CD14-positive monocyte (primary cell): ENCODE data around the gene KIF25. TPM values are rescaled to one million over a fixed set of nuclear protein-coding genes. Genes with fewer than 3 reads are reported as not detected.

Experiments
- DNase-seq, 3 donors: peaks; one replicate each; pipeline ENCODE4 v3.0.0-alpha.2; 2011 to 2022
- H2AFZ ChIP-seq: 2 replicates; pipeline ENCODE4 v1.6.0; 2012; ENCODE audit warnings: mild to moderate bottlenecking, low read depth, low read length, inconsistent platforms; ENCODE audit not compliant: insufficient read depth, poor library complexity, severe bottlenecking
- H3K27ac ChIP-seq, 2 donors: 1 replicate in 1 of 2; 2 replicates in 1 of 2; pipeline ENCODE4 v1.5.1; 2012 to 2013; ENCODE audit warnings: low read length in 2 of 2, control low read depth in 1 of 2, inconsistent platforms in 1 of 2, low read depth in 1 of 2, mild to moderate bottlenecking in 1 of 2
- H3K27me3 ChIP-seq, 2 donors: one replicate each; pipeline versions ENCODE4 v1.6.0 to v1.6.1; 2011 to 2013; ENCODE audit warnings: low read length in 2 of 2; ENCODE audit not compliant: control insufficient read depth in 2 of 2, insufficient read depth in 2 of 2
- H3K36me3 ChIP-seq, 2 donors: replicated peaks in 1 of 2; 1 replicate in 1 of 2; 2 replicates in 1 of 2; pipeline versions ENCODE4 v1.5.1 to v1.6.1; 2012 to 2013; ENCODE audit warnings: low read length in 2 of 2, control low read depth in 1 of 2, inconsistent platforms in 1 of 2, mild to moderate bottlenecking in 1 of 2; ENCODE audit not compliant: insufficient read depth in 2 of 2, control insufficient read depth in 1 of 2
- H3K4me1 ChIP-seq, 2 donors: 1 replicate in 1 of 2; 2 replicates in 1 of 2; pipeline versions ENCODE4 v1.5.1 to v1.6.1; 2012 to 2013; ENCODE audit warnings: low read length in 2 of 2, control low read depth in 1 of 2, inconsistent platforms in 1 of 2, mild to moderate bottlenecking in 1 of 2, moderate library complexity in 1 of 2; ENCODE audit not compliant: insufficient read depth in 2 of 2, control insufficient read depth in 1 of 2
- H3K4me2 ChIP-seq: replicated peaks from 2 replicates; pipeline ENCODE3; 2012; ENCODE audit warnings: low read length, moderate library complexity, mild to moderate bottlenecking; ENCODE audit not compliant: poor library complexity, severe bottlenecking; ENCODE audit errors: extremely low read depth
- H3K4me3 ChIP-seq, 3 experiments: fragments of 200-600 bp in 1 of 3; sonication (generic) in 1 of 3; replicated peaks in 1 of 3; 1 replicate in 2 of 3; 2 replicates in 1 of 3; pipeline ENCODE4 v1.5.1; 2011 to 2013; ENCODE audit warnings: low read length in 3 of 3, mild to moderate bottlenecking in 3 of 3, control low read depth in 2 of 3, low read depth in 2 of 3, inconsistent platforms in 1 of 3, moderate library complexity in 1 of 3
- H3K79me2 ChIP-seq: 2 replicates; pipeline ENCODE4 v1.6.0; 2012; ENCODE audit warnings: mild to moderate bottlenecking, control low read depth, inconsistent platforms, low read length, moderate library complexity; ENCODE audit not compliant: insufficient read depth
- H3K9ac ChIP-seq: 2 replicates; pipeline ENCODE4 v1.6.0; 2017; ENCODE audit warnings: low read length, mild to moderate bottlenecking; ENCODE audit not compliant: insufficient read depth, poor library complexity, severe bottlenecking
- H3K9me3 ChIP-seq, 2 donors: replicated peaks in 1 of 2; 1 replicate in 1 of 2; 2 replicates in 1 of 2; pipeline versions ENCODE4 v1.5.1 to v1.6.1; 2012 to 2013; ENCODE audit warnings: low read length in 2 of 2, control low read depth in 1 of 2; ENCODE audit not compliant: control insufficient read depth in 1 of 2, insufficient read depth in 1 of 2
- H4K20me1 ChIP-seq: 2 replicates; pipeline ENCODE4 v1.6.0; 2012; ENCODE audit warnings: mild to moderate bottlenecking, low read length, control low read depth, moderate library complexity; ENCODE audit not compliant: insufficient read depth
- H3K27ac Mint-ChIP-seq, 7 donors: one replicate each; pipeline ENCODE4 v1.8.0; 2020; ENCODE audit warnings: mild to moderate bottlenecking in 7 of 7, mixed read lengths in 7 of 7, moderate library complexity in 6 of 7, inconsistent platforms in 2 of 7
- H3K27me3 Mint-ChIP-seq, 3 donors: one replicate each; pipeline ENCODE4 v1.8.0; 2021 to 2022; ENCODE audit warnings: low read depth in 3 of 3, mild to moderate bottlenecking in 3 of 3, mixed read lengths in 3 of 3, moderate library complexity in 3 of 3, inconsistent platforms in 1 of 3
- H3K36me3 Mint-ChIP-seq, 2 donors: one replicate each; pipeline ENCODE4 v1.8.0; 2020; ENCODE audit warnings: mixed read lengths in 2 of 2, inconsistent platforms in 1 of 2, mild to moderate bottlenecking in 1 of 2
- H3K4me1 Mint-ChIP-seq: one replicate; pipeline ENCODE4 v1.8.0; 2020; ENCODE audit warnings: mild to moderate bottlenecking, mixed read lengths
- H3K4me3 Mint-ChIP-seq, 2 donors: one replicate each; pipeline ENCODE4 v1.8.0; 2020; ENCODE audit warnings: mild to moderate bottlenecking in 2 of 2, mixed read lengths in 2 of 2, moderate library complexity in 1 of 2
- H3K9me3 Mint-ChIP-seq, 7 donors: one replicate each; pipeline ENCODE4 v1.8.0; 2020 to 2022; ENCODE audit warnings: mixed read lengths in 7 of 7, mild to moderate bottlenecking in 6 of 7, moderate library complexity in 6 of 7, inconsistent platforms in 2 of 7
- CTCF ChIP-seq: fragments of 200-600 bp; IDR thresholded peaks from one replicate; pipeline ENCODE4 v1.8.0; 2022; ENCODE audit warnings: antibody characterized with exemption, mild to moderate bottlenecking
- WGBS: methylation state at CpG from one replicate; pipeline ENCODE4 v1.1.5; 2013; ENCODE audit warnings: missing lambda C conversion rate; ENCODE audit not compliant: insufficient coverage; 5-methylcytosine and 5-hydroxymethylcytosine counted together
- intact Hi-C, 2 donors: fragments of 100-400 bp; cut with micrococcal nuclease; formaldehyde crosslinking; loops; one replicate each; pipeline versions ENCODE4 v1.15.0 to v1.15.1; 2023
- polyA plus RNA-seq, 3 donors: library from polyadenylated mRNA; depleted of rRNA in 1 of 3; unstranded in 2 of 3; stranded (reverse) in 1 of 3; fragments of 300-500 nt in 2 of 3; fragments of >200 nt in 1 of 3; fragmentation: Illumina TruSeq in 2 of 3; gene quantifications; 1 replicate in 2 of 3; 2 replicates in 1 of 3; pipeline ENCODE4 v1.2.3, GENCODE V29; 2012 to 2021

KIF25 gene
- polyA plus RNA-seq, 3 donors = not detected

DNA sequence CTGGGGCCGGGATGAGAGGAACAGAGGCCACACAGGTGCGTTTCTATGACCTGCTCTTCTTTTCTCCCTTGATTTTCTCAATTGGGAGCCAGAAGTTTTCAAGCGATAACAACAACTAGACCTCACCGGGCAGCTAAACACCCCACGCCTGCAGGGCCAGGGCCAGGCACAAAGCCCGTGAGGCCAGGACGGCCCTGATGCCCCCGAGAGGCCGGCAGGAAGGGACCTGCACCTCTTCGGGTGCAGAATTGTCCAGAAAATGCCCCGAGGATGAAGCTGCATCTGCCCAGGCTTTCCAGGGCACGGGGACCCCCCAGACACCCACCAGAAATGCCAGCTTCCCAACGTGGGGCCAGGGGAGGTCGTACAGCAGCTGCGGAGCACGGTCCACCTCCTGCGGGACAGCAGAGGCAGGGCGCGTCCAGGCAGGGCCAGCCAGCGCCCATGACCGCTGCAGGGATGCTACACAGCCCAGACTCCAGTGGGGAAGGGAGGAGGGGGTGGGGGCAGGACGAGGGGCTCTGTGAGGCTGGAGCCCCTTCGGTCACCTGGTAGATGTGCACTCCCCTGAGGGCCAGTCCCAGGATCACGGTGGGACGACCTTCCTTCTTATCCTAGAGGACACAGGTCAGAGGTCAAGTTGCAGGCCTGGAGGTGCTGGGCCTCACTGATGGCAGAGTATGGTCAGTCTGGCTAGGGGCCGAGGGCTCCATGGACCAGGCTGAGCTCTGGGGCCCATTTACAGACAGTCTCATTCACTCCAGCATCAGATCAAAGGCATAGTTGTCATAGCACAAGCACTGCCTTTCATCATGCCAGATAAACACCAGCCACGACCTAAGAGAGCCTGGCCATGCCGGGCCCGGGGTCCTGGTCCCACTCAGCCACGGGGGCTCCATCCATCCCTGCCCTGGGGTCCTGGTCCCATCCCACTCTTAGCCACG is 65.1 kb downstream of the KIF25 start:
- Mint-ChIP-seq H3K27ac (no peak overlapping the region), H3K4me3 (no peak overlapping the region), H3K36me3 (no peaks in the 10 kb centered on the region), H3K27me3 (peaks cover 0 to 4% (median 1%) of the 10 kb centered on the region in 3 donors), H3K4me1 (no peaks in the 10 kb centered on the region), H3K9me3 (peaks cover 0 to 16% (median 3%) of the 10 kb centered on the region in 7 donors)
- H4K20me1 ChIP-seq = no peaks in the 10 kb centered on the region
- no peaks in the 10 kb centered on the region for H3K79me2 ChIP-seq
- no peak overlapping the region for H2AFZ ChIP-seq
- no peak for DNase-seq
- H3K27ac ChIP-seq = no peak overlapping the region
- intact Hi-C loops = no loop called here
- no peak overlapping the region for H3K4me2 ChIP-seq
- 95% methylated on average over 27 of the region's 31 CpGs for WGBS
- H3K4me1 ChIP-seq = no peaks in the 10 kb centered on the region
- H3K9me3 ChIP-seq = no peaks in the 10 kb centered on the region
- H3K27me3 ChIP-seq = no peaks in the 10 kb centered on the region
- H3K4me3 ChIP-seq = no peak overlapping the region
- H3K9ac ChIP-seq = no peak overlapping the region
- H3K36me3 ChIP-seq = no peaks in the 10 kb centered on the region
- TF ChIP-seq CTCF = no peak

DNA sequence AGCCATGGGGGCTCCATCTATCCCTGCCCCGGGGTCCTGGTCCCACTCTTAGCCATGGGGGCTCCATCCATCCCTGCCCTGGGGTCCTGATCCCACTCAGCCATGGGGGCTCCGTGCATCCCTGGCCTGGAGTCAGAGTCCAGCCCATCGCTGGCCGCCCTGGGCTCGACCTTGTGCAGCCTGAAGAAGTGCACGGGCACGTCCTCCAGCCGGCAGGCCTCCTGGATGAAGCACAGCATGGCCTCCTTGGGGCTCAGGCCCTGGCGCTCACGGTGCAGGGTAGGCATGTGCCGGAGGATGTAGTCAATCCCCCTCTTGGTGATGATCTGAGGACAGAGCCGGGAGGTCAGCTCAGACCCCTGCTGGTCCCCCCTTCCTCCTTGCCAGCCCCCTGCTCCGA is 66.0 kb downstream of the KIF25 start:
- H3K36me3 Mint-ChIP-seq = no peaks in the 10 kb centered on the region
- no peak overlapping the region for H3K27ac ChIP-seq
- H3K9ac ChIP-seq = no peak overlapping the region
- no peak for DNase-seq
- no peaks in the 10 kb centered on the region for H3K27me3 ChIP-seq
- H3K27ac Mint-ChIP-seq = no peak overlapping the region
- H3K4me1 ChIP-seq = no peaks in the 10 kb centered on the region
- peaks cover 0 to 14% (median 3%) of the 10 kb centered on the region in 7 donors for H3K9me3 Mint-ChIP-seq
- no peak for TF ChIP-seq CTCF
- H3K4me1 Mint-ChIP-seq = no peaks in the 10 kb centered on the region
- WGBS = 93% methylated on average over 13 of the region's 13 CpGs
- no peak overlapping the region for H3K4me3 ChIP-seq
- no peak overlapping the region for H2AFZ ChIP-seq
- no peaks in the 10 kb centered on the region for H3K36me3 ChIP-seq
- no peak overlapping the region for H3K4me2 ChIP-seq
- H4K20me1 ChIP-seq = no peaks in the 10 kb centered on the region
- intact Hi-C loops = no loop called here
- peaks cover 0 to 4% (median 1%) of the 10 kb centered on the region in 3 donors for H3K27me3 Mint-ChIP-seq
- H3K9me3 ChIP-seq = no peaks in the 10 kb centered on the region
- no peak overlapping the region for H3K4me3 Mint-ChIP-seq
- H3K79me2 ChIP-seq = no peaks in the 10 kb centered on the region
